ENCODE data around the gene CXCL3. TPM values are rescaled to one million over a fixed set of nuclear protein-coding genes. Genes with fewer than 3 reads are reported as not detected.

Gene CXCL3
- total and polyA plus RNA-seq, 9 of the 15 experiments (the other 6 are each of a cell fraction or from before 2014, with no cell fraction given): 2.3 to 8.9 (median 6.1) TPM

GRCh38 chr4:74038425-74039314, at the start of gene CXCL3 (continued):
- TF ChIP-seq ZNF592 (IDR thresholded peaks at IDR 0.05) (peak; percentile 54), SNIP1 (IDR thresholded peaks at IDR 0.05; ENCODE audit: low read depth) (no peak), OTX1 (CRISPR knock-in tag; IDR thresholded peaks at IDR 0.05) (0 out of 2 replicates have a peak, but pooled peaks have one; percentile 68), KLF6 (CRISPR knock-in tag; IDR thresholded peaks at IDR 0.05; ENCODE audit: borderline replicate concordance) (no peak), CTCFL (IDR thresholded peaks at IDR 0.05; ENCODE audit: borderline replicate concordance, insufficient read depth, low read depth, low read length, poor library complexity, severe bottlenecking) (peak; percentile 45), TCF7L2 (IDR thresholded peaks at IDR 0.05; ENCODE audit: low read depth, low read length) (no peak), MTA3 (IDR thresholded peaks at IDR 0.05; ENCODE audit: borderline replicate concordance) (peak; percentile 75; the same call in 1 of the 2 replicates), YBX1 (IDR thresholded peaks at IDR 0.05) (no peak), DIDO1 (tag; IDR thresholded peaks at IDR 0.05; ENCODE audit: low read depth) (no peak), MYBL2 (IDR thresholded peaks at IDR 0.05; ENCODE audit: low read depth) (no peak), MYBL2 (CRISPR knock-in tag; IDR thresholded peaks at IDR 0.05; ENCODE audit: borderline replicate concordance) (no peak), MEIS2 (IDR thresholded peaks at IDR 0.05; ENCODE audit: partially characterized antibody) (no peak), NONO (IDR thresholded peaks at IDR 0.05; ENCODE audit: low read depth in 2 of 2, low read length in 1 of 2) (peak in 1 of 2 experiments; percentile 23; a peak in 1 of 4 replicates), FOXJ2 (tag; IDR thresholded peaks at IDR 0.05) (peak; percentile 77; the same call in 1 of the 2 replicates), HDAC8 (tag; IDR thresholded peaks at IDR 0.05) (no peak), ZNF766 (CRISPR knock-in tag; conservative IDR thresholded peaks at IDR 0.05) (0 out of 2 replicates have a peak, but pooled peaks have one; percentile 12), E2F8 (IDR thresholded peaks at IDR 0.05; ENCODE audit: low read depth, partially characterized antibody) (no peak), CXXC5 (CRISPR knock-in tag; IDR thresholded peaks at IDR 0.05) (peak; percentile 83)

All from K562 (cell line).